ENCODE results near the gene KCND2.
"Not testable (repeated sequence)": the region's sequence is repeated elsewhere in the genome, so short reads cannot be mapped to it uniquely, and the experiment has no call there.

Gene KCND2

GRCh38 chr7:120272701-120273475 lies at the start of gene KCND2:
Gene KCND2 (plus strand): TSS chr7:120273175.
- H3K9me3 ChIP-seq (ENCODE audit: insufficient read depth, low read depth, low read length), result no peaks in the 10 kb centered on the region
- H3K27ac ChIP-seq (ENCODE audit: low read length), result no peak within 1 kb of the TSS
- no peaks in the 10 kb centered on the region for H3K36me3 ChIP-seq (ENCODE audit: insufficient read depth, low read depth, low read length)
- H3K27me3 ChIP-seq (ENCODE audit: insufficient read depth, low read length), result peaks cover 28% of the 10 kb centered on the region
- H3K4me1 ChIP-seq (ENCODE audit: insufficient read depth, low read length), result no peaks in the 10 kb centered on the region
- peak within 1 kb of the TSS; percentile 71 for H3K4me3 ChIP-seq (ENCODE audit: low read length)
- H3K9ac ChIP-seq (ENCODE audit: low read depth, low read length), result peak within 1 kb of the TSS; percentile 77; the same call in 1 of the 2 replicates

GRCh38 chr7:120226188-120226587 lies 46.8 kb upstream of the KCND2 start:
- Histone ChIP-seq H3K36me3 (ENCODE audit: insufficient read depth, low read depth, low read length) (no peaks in the 10 kb centered on the region), H3K27me3 (ENCODE audit: insufficient read depth, low read length) (no peaks in the 10 kb centered on the region), H3K27ac (ENCODE audit: low read length) (no peak overlapping the region), H3K9ac (ENCODE audit: low read depth, low read length) (no peak overlapping the region), H3K4me3 (ENCODE audit: low read length) (no peak overlapping the region), H3K4me1 (ENCODE audit: insufficient read depth, low read length) (no peaks in the 10 kb centered on the region), H3K9me3 (ENCODE audit: insufficient read depth, low read depth, low read length) (no peaks in the 10 kb centered on the region)

- Histone ChIP-seq H3K27me3 (ENCODE audit: insufficient read depth, low read length) (no peaks in the 10 kb centered on the region), H3K4me1 (ENCODE audit: insufficient read depth, low read length) (no peaks in the 10 kb centered on the region), H3K4me3 (ENCODE audit: low read length) (no peak overlapping the region), H3K27ac (ENCODE audit: low read length) (no peak overlapping the region), H3K9ac (ENCODE audit: low read depth, low read length) (no peak overlapping the region), H3K9me3 (ENCODE audit: insufficient read depth, low read depth, low read length) (no peaks in the 10 kb centered on the region), H3K36me3 (ENCODE audit: insufficient read depth, low read depth, low read length) (no peaks in the 10 kb centered on the region)
These were observed 45.7 kb upstream of the KCND2 start for GRCh38 chr7:120227255-120227654.

- Histone ChIP-seq H3K4me1 (ENCODE audit: insufficient read depth, low read length) (no peaks in the 10 kb centered on the region), H3K4me3 (ENCODE audit: low read length) (no peak overlapping the region), H3K9me3 (ENCODE audit: insufficient read depth, low read depth, low read length) (no peaks in the 10 kb centered on the region), H3K27me3 (ENCODE audit: insufficient read depth, low read length) (no peaks in the 10 kb centered on the region), H3K9ac (ENCODE audit: low read depth, low read length) (no peak overlapping the region), H3K27ac (ENCODE audit: low read length) (no peak overlapping the region), H3K36me3 (ENCODE audit: insufficient read depth, low read depth, low read length) (no peaks in the 10 kb centered on the region)
These were observed 43.9 kb upstream of the KCND2 start for GRCh38 chr7:120229084-120229483.

- Histone ChIP-seq H3K36me3 (ENCODE audit: insufficient read depth, low read depth, low read length) (no peaks in the 10 kb centered on the region), H3K27me3 (ENCODE audit: insufficient read depth, low read length) (no peaks in the 10 kb centered on the region), H3K4me1 (ENCODE audit: insufficient read depth, low read length) (no peaks in the 10 kb centered on the region), H3K4me3 (ENCODE audit: low read length) (no peak overlapping the region), H3K9ac (ENCODE audit: low read depth, low read length) (no peak overlapping the region), H3K27ac (ENCODE audit: low read length) (no peak overlapping the region), H3K9me3 (ENCODE audit: insufficient read depth, low read depth, low read length) (no peaks in the 10 kb centered on the region)
These were observed 39.6 kb upstream of the KCND2 start for GRCh38 chr7:120233338-120233737.

GRCh38 chr7:120240350-120240749 lies 32.6 kb upstream of the KCND2 start:
- H3K27me3 ChIP-seq (ENCODE audit: insufficient read depth, low read length); H3K27ac ChIP-seq (ENCODE audit: low read length); H3K9ac ChIP-seq (ENCODE audit: low read depth, low read length); H3K36me3 ChIP-seq (ENCODE audit: insufficient read depth, low read depth, low read length); H3K9me3 ChIP-seq (ENCODE audit: insufficient read depth, low read depth, low read length); H3K4me3 ChIP-seq (ENCODE audit: low read length); H3K4me1 ChIP-seq (ENCODE audit: insufficient read depth, low read length): not testable (repeated sequence)

GRCh38 chr7:120241973-120242372 lies 31.0 kb upstream of the KCND2 start:
- H3K27me3 ChIP-seq (ENCODE audit: insufficient read depth, low read length), result no peaks in the 10 kb centered on the region
- H3K4me3 ChIP-seq (ENCODE audit: low read length), result no peak overlapping the region
- no peaks in the 10 kb centered on the region for H3K4me1 ChIP-seq (ENCODE audit: insufficient read depth, low read length)
- no peak overlapping the region for H3K27ac ChIP-seq (ENCODE audit: low read length)
- no peak overlapping the region for H3K9ac ChIP-seq (ENCODE audit: low read depth, low read length)
- H3K36me3 ChIP-seq (ENCODE audit: insufficient read depth, low read depth, low read length), result no peaks in the 10 kb centered on the region
- H3K9me3 ChIP-seq (ENCODE audit: insufficient read depth, low read depth, low read length), result peaks cover 4% of the 10 kb centered on the region

GRCh38 chr7:120254845-120255244 lies 18.1 kb upstream of the KCND2 start:
- H3K4me3 ChIP-seq (ENCODE audit: low read length), result no peak overlapping the region
- H3K9me3 ChIP-seq (ENCODE audit: insufficient read depth, low read depth, low read length), result peaks cover 28% of the 10 kb centered on the region
- H3K36me3 ChIP-seq (ENCODE audit: insufficient read depth, low read depth, low read length), result 0 out of 2 replicates have a peak, but pooled peaks cover 6% of the 10 kb centered on the region
- H3K27me3 ChIP-seq (ENCODE audit: insufficient read depth, low read length), result no peaks in the 10 kb centered on the region
- no peak overlapping the region for H3K27ac ChIP-seq (ENCODE audit: low read length)
- H3K9ac ChIP-seq (ENCODE audit: low read depth, low read length), result no peak overlapping the region
- no peaks in the 10 kb centered on the region for H3K4me1 ChIP-seq (ENCODE audit: insufficient read depth, low read length)

- no peak overlapping the region for H3K9ac ChIP-seq (ENCODE audit: low read depth, low read length)
- H3K4me3 ChIP-seq (ENCODE audit: low read length), result no peak overlapping the region
- H3K9me3 ChIP-seq (ENCODE audit: insufficient read depth, low read depth, low read length), result peaks cover 28% of the 10 kb centered on the region
- H3K27ac ChIP-seq (ENCODE audit: low read length), result no peak overlapping the region
- no peaks in the 10 kb centered on the region for H3K27me3 ChIP-seq (ENCODE audit: insufficient read depth, low read length)
- H3K36me3 ChIP-seq (ENCODE audit: insufficient read depth, low read depth, low read length), result 0 out of 2 replicates have a peak, but pooled peaks cover 6% of the 10 kb centered on the region
- H3K4me1 ChIP-seq (ENCODE audit: insufficient read depth, low read length), result no peaks in the 10 kb centered on the region
These were observed 16.5 kb upstream of the KCND2 start for GRCh38 chr7:120256344-120257070.

- Histone ChIP-seq H3K27ac (ENCODE audit: low read length) (no peak overlapping the region), H3K9me3 (ENCODE audit: insufficient read depth, low read depth, low read length) (peaks cover 28% of the 10 kb centered on the region), H3K4me1 (ENCODE audit: insufficient read depth, low read length) (no peaks in the 10 kb centered on the region), H3K4me3 (ENCODE audit: low read length) (no peak overlapping the region), H3K36me3 (ENCODE audit: insufficient read depth, low read depth, low read length) (0 out of 2 replicates have a peak, but pooled peaks cover 6% of the 10 kb centered on the region), H3K27me3 (ENCODE audit: insufficient read depth, low read length) (no peaks in the 10 kb centered on the region), H3K9ac (ENCODE audit: low read depth, low read length) (no peak overlapping the region)
These were observed 13.6 kb upstream of the KCND2 start for GRCh38 chr7:120259386-120259785.

GRCh38 chr7:120260111-120260510 lies 12.9 kb upstream of the KCND2 start:
- Histone ChIP-seq H3K36me3 (ENCODE audit: insufficient read depth, low read depth, low read length) (0 out of 2 replicates have a peak, but pooled peaks cover 6% of the 10 kb centered on the region), H3K9me3 (ENCODE audit: insufficient read depth, low read depth, low read length) (peaks cover 24% of the 10 kb centered on the region), H3K9ac (ENCODE audit: low read depth, low read length) (no peak overlapping the region), H3K27ac (ENCODE audit: low read length) (no peak overlapping the region), H3K4me1 (ENCODE audit: insufficient read depth, low read length) (no peaks in the 10 kb centered on the region), H3K27me3 (ENCODE audit: insufficient read depth, low read length) (no peaks in the 10 kb centered on the region), H3K4me3 (ENCODE audit: low read length) (no peak overlapping the region)

GRCh38 chr7:120272261-120272660 lies 714 bp upstream of the KCND2 start:
- H3K9ac ChIP-seq (ENCODE audit: low read depth, low read length), result peak overlapping the region; percentile 8; the same call in 1 of the 2 replicates
- no peaks in the 10 kb centered on the region for H3K36me3 ChIP-seq (ENCODE audit: insufficient read depth, low read depth, low read length)
- no peaks in the 10 kb centered on the region for H3K9me3 ChIP-seq (ENCODE audit: insufficient read depth, low read depth, low read length)
- peaks cover 28% of the 10 kb centered on the region for H3K27me3 ChIP-seq (ENCODE audit: insufficient read depth, low read length)
- H3K4me3 ChIP-seq (ENCODE audit: low read length), result peak overlapping the region; percentile 71
- no peaks in the 10 kb centered on the region for H3K4me1 ChIP-seq (ENCODE audit: insufficient read depth, low read length)
- H3K27ac ChIP-seq (ENCODE audit: low read length), result no peak overlapping the region
